NCI-H2107 (cell line): ENCODE data around the gene TBC1D22A.

ENCODE experiments used
- DNase-seq: peaks from one replicate; lab custom pipeline; 2025; lab: John Stamatoyannopoulos, UW

Gene TBC1D22A

GRCh38 chr22:46887978-46888377 is 125.5 kb downstream of the TBC1D22A start:
- no peak for DNase-seq

GRCh38 chr22:46890819-46891218 is 128.4 kb downstream of the TBC1D22A start:
- no peak for DNase-seq

- no peak for DNase-seq
These were observed 129.0 kb downstream of the TBC1D22A start for GRCh38 chr22:46891382-46891951.

DNA sequence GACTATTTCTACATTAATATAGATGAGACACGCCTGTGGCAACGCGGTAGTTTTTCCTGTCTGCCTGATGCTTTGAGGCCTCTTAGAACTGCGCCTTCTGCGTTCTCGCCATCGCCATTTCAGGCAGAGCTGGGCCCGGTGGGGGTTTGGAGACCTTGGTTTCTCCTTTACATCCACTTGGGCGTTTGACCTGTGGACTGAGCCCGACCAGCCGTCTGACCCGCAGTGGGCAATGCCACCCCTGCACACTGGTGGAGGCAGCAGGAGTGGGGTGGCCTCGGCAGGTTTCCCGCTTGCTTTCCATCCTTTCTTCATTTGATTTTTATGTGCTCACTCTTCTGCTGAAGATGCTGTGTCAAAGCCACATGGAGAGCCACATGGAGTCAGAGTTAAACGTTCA is 130.4 kb downstream of the TBC1D22A start:
- DNase-seq: no peak

DNA sequence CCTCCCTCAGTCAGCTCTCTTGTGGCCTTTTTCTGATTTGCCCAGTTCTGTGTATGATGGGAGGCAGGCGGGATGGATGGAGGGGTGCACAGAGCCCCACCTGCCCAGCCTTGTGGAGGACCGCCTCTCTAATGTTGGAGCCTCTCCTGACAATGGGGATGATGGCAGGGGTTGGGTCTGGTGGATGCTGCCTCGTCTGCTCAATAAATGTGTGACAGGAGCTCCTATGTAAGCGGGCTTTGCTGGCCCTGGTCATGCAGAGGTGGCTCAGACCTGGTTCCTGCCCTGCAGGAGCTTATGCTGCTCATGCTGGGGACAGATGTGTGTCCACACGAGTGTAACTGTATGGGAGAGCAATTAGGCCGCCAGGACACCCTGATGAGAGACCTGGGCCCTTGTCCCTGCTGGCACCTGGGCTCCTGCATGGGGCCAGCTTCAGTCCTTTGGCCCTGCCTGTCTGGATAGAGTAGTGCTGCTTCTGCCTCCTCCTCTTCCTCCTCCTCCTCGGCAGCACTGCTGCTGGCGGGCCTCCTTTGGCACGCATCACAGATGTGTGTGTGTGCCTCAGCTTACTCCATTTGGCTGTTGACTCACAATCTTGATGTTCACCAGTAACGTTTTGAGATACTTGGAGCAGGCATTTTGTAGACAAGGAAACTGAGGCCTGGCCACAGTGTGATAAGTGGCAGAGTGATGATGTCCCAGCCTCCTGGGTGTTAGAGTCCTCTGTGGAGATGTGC is 131.0 kb downstream of the TBC1D22A start:
- DNase-seq: no peak

GRCh38 chr22:46894081-46894671 is 131.7 kb downstream of the TBC1D22A start:
- DNase-seq: no peak

DNA sequence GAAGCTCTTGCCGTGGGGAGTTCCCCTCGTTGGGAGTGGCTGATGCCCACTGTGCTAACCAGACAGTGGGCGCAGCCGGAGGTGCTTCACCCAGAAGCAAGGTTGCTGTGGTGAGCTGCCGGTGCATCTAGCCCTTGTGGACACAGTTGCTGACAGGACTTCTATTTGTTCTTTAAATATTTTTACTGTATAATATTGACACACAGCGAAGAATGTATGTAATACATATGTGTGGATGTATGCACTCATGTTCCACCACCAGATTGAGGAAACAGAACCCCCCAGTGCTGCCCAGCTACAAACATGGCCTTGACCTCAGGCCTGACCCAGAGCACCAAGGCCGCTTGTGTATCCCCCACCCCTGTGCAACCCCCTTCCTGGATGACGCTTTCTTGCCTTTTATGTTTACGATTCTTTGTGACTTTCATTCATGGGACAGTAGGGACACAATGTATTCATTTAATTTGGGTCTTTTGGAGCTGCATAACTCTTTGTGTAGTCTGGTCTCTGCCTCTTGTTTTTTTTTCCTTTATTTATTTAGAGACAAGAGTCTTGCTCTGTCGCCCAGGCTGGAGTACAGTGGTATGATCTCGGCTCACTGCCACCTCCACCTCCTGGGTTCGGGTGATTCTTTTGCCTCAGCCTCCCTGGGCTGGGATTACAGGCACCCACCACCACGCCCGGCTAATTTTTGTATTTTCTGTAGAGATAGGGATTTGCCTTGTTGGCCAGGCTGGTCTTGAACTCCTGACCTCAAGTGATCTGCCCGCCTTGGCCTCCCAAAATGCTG is 132.6 kb downstream of the TBC1D22A start:
- no peak for DNase-seq

- no peak for DNase-seq
These were observed 133.3 kb downstream of the TBC1D22A start for GRCh38 chr22:46895753-46896152.

- no peak for DNase-seq
These were observed 133.7 kb downstream of the TBC1D22A start for GRCh38 chr22:46896166-46896565.

DNA sequence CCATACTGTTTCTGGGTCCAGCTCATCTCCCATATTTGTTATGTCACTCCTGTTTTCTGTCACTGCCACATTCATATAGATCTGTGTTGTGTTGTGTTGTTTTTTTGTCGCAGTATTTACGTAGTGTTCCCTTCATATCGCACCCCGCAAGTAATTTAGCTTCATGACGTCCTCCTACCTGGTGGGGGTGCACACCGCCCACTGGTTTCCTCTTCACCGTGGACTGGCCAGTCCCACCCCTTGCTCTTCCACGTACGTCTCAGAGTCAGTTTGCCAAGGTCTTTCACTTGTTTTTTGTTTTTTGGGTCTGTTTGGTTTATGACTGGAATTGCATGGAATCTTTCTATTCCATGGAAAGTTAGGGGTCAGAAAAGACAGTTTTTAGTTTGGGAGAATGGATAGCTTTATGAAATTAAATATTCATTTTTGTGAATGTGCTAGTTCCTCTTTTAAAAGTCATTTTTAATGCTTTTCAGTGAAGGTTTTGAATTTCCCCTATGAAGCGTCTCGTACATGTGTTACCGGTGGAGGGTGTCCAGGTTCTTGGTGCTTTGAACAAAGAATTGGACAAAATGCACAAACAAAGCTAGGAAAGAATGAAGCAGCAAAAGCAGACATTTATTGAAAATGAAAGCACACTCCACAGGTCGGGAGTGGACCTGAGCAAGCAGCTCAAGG is 134.3 kb downstream of the TBC1D22A start:
- no peak for DNase-seq

DNA sequence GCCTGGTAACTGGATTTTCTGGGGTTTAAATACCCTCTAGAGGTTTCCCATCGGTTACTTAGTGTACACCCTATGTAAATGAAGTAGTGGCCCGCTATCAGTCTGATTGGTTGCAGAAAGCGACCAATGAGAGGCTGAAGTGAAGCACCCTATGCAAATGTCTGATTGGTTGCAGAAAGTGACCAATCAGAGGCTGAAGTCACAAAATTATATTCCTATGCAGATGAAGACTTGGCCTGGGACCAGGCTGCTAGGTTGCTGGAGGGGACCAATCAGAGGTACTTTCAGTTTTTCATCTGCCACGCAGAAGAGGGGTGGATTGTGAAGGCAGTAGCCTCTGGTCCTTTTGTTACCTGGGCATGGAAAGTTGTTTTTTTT is 134.8 kb downstream of the TBC1D22A start:
- no peak for DNase-seq

DNA sequence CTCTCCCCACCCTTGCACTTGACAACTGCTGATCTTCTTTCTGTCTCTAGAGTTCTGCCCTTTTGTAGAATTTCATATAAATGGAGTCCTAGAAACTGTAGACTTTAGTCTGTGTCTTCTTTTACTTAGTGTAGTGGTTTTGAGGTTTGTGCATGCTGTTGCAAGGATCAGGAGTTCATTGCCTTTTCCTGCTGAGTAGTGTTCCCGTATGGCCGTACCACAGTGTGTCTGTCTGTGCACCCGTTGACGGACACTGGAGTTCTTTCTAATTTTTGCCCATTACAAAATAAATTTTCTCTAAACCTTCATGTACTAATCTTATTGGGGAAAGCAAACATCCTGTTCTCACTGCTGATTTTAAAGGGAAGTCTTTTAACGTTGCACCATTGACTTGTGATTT is 138.1 kb downstream of the TBC1D22A start:
- DNase-seq: no peak

DNA sequence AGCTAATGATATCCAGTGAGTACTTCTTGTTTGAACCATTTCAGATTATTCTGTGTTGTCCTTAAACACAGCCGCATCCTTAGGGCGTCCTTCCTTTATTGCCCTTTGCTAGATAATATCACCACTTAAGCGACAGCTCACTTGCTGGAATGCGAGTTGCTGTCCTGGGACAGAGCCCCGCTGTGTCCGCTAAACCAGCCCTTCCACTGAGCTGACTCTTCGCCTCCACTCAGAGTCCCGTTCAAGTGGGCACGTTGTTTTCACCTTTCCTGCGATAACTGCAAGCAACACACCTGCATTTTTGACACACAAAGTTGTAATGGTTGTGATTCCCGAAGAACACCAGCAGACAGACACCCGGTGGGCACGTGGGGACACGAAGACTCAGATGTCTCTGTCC is 140.0 kb downstream of the TBC1D22A start:
- DNase-seq: no peak

- no peak for DNase-seq
These were observed 140.8 kb downstream of the TBC1D22A start for GRCh38 chr22:46902998-46903916.

DNA sequence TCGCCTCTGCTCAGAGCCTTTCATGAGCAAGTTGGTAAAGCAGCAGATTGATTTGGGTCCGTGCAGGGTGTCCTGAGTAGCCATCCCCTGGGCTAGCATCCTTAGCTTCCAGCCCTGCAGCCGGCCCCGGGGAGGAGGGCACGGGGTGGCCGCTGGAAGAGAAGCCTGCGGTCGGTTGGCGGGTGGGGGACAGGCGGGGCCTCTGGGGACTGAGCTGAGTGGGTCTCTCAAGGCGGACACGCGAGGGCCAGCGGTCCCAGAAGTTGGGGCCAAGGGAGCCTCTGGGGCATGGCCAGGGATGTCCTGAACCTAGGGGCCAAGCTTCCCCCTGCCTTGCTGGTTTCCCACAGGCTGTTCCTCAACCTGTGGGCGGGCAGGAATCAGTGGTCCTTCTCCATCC is 143.0 kb downstream of the TBC1D22A start:
- DNase-seq: no peak

DNA sequence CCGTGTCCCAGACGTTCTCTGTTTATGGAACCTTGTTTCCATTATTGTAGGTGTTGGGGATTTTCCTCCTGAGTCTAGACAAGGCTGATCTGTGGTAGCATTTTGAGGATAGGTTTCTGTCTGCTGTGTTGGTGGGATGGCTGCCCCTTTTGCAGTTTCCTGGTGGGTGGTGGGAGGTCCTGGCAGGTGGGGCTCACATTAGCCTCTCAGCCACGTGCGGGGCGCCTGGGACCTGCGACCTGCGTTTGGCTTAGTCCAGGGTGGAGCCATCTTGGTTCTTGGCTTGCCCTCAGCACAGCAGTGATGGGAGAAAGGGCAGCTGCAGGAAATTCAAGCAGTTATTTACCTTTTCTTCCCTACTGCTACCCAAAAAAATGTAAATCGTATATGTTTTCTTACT is 143.4 kb downstream of the TBC1D22A start:
- no peak for DNase-seq

DNA sequence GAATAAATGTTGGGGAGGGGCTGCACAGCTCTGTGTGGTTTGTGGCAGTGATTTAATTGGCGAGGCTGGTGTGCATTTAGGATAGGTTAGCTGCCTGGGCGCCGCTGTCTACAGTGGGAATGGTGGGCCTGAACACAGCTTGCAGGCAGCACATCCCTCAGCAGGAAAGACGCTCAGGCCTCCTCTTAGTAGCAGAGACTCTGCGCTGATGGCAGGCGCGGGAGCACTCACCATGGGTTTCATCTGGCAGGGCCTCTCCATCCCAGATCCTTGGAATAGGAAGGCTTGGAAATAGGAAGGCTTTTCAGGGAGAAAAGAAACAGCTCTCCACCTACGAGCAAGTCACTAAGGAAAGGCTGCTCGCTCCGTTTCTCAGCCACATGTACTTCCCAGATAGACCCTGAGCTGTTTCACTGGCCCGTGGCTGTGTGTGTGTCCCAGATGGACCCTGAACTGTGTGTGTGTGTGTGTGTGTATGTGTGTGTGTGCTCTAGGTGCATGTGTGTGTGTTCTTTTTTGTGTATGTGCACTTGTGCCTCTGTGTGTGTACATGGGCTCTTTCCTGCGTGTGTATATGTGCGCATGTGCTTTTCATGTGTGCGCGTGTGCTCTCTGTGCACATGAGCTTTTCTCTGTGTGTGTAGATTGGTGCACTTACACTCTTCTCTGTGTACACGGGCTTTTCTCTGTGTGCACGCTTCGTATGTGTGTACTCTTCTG is 144.0 kb downstream of the TBC1D22A start:
- DNase-seq: no peak

GRCh38 chr22:46907241-46908215 is 145.1 kb downstream of the TBC1D22A start:
- DNase-seq: no peak

DNA sequence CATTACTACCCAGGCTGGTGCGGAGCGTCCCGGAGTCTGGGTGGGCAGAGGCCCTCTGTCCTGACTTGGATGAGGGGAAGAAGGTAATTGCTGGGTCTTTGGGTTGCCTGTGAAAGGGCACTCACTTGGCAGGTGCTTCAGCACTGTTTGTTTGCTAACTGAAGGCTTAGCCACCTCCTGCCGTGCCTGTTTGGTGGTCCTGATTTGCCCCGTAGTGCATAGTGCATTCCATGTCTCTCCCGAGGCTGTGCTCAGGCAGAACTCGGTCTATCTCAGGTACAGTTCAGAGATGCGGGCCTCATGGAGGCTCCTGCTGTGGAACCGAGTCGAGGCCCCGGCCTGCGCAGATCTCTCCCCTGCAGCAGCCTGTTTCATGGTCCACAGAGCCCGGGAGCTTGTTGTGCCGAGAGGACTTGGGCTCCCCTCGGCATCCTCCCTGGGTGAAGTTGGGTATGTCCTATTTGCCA is 146.2 kb downstream of the TBC1D22A start:
- no peak for DNase-seq
